HL-60 (cell line): Measurements from ENCODE around the gene LSMEM2.

Experiments used
- DNase-seq, 2 experiments: peaks; one replicate each; pipeline ENCODE4 v3.0.0-alpha.2; 2010 to 2020; ENCODE audit warnings: low read depth in 1 of 2, low spot score in 1 of 2
- H3K27ac ChIP-seq: fragments of 250-450 bp; sonication (Bioruptor Pico); replicated peaks from 2 replicates; pipeline ENCODE4 v1.5.1; 2020; ENCODE audit warnings: mild to moderate bottlenecking, moderate library complexity
- H3K27me3 ChIP-seq: fragments of 250-450 bp; sonication (Bioruptor Pico); 2 replicates; pipeline ENCODE4 v1.5.1; 2021; ENCODE audit warnings: mild to moderate bottlenecking, moderate library complexity; ENCODE audit not compliant: insufficient read depth, poor library complexity, severe bottlenecking
- H3K4me3 ChIP-seq: replicated peaks from 2 replicates; pipeline ENCODE4 v1.5.1; 2011; ENCODE audit warnings: mild to moderate bottlenecking, control low read depth, low read length; ENCODE audit not compliant: insufficient read depth
- CTCF ChIP-seq: IDR thresholded peaks from one replicate; pipeline ENCODE4 v1.5.1; 2011; ENCODE audit warnings: low read length, control low read depth, inconsistent platforms; ENCODE audit not compliant: insufficient read depth
- GABPA ChIP-seq: IDR thresholded peaks from 2 replicates; pipeline ENCODE4 v1.6.1; 2012; ENCODE audit warnings: low read depth
- POLR2AphosphoS5 ChIP-seq: IDR thresholded peaks from 2 replicates; pipeline ENCODE4 v1.6.1; 2012; ENCODE audit warnings: low read depth
- REST ChIP-seq: IDR thresholded peaks from 2 replicates; pipeline ENCODE4 v1.6.1; 2012; ENCODE audit warnings: low read depth; ENCODE audit not compliant: insufficient replicate concordance
- SPI1 ChIP-seq: IDR thresholded peaks from 2 replicates; pipeline ENCODE4 v1.6.1; 2012; ENCODE audit warnings: low read depth, mild to moderate bottlenecking, borderline replicate concordance

The LSMEM2 gene

DNA sequence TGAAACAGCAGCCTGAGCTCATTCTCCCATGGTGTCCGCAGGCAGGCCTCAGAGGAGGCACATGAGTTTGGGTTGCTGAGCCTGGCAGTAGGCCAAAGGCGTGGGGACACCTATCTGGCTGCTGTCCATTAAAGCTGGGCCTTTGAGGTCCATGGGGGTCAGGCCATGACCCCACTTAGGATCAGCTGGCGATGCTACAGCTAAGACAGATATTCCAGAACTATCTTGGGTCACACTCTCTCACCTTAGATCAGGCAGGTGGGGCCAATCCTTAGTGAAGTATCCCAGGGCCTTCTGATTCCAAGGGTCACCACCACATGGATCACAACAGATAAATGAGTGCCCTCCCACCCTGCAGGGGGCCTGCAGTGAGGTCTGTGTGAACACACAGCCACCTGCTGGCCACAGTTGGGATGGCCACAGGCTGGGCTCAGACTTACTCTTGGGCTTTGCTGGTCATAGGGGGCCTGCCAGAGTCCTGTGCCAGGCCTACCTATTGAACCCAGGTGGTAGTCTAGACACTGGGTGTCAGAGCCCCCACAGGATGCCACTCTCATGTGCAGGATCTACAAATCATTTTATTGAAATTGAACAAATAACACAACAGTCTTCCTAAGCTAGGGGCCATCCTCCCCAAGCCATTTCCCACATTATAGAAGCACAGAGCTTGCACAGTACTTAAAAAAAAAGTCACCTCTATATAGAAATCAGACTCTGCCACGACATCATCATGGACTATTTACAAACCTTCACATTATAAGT is 45.6 kb downstream of the LSMEM2 start:
- H3K27ac ChIP-seq, result peak overlapping the region; percentile 100
- peak in 1 of 2 experiments; percentile 68 for DNase-seq
- peak; percentile 89 for TF ChIP-seq CTCF
- TF ChIP-seq REST, result no peak
- no peak for TF ChIP-seq SPI1
- no peak for TF ChIP-seq GABPA
- no peak for TF ChIP-seq POLR2AphosphoS5
- no peak overlapping the region for H3K4me3 ChIP-seq
- no peaks in the 10 kb centered on the region for H3K27me3 ChIP-seq

DNA sequence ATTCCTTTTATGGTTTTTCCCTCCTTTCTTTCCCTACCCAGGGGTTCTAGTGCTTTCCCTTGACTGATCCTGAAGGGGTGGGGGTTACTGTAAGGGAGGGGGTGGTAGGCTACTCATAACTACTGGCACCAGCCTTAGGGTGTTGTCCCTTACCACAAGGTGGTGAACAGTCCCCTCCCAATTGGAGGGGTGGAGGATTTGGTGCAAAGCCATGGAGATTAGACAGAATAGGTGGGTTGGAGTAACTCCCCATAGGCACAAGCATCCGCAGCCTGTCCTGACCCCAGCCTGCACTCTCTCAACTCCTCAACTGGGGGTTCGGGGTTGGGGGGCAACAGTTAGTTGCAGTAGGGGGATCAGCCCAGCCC is 46.2 kb downstream of the LSMEM2 start:
- Histone ChIP-seq H3K27ac (peak overlapping the region; percentile 50), H3K4me3 (no peak overlapping the region), H3K27me3 (no peaks in the 10 kb centered on the region)
- no peak for TF ChIP-seq REST
- TF ChIP-seq SPI1, result no peak
- no peak for TF ChIP-seq GABPA
- TF ChIP-seq POLR2AphosphoS5, result no peak
- TF ChIP-seq CTCF, result no peak
- DNase-seq, result no peak

GRCh38 chr3:50325497-50326181 is 46.8 kb downstream of the LSMEM2 start:
- no peak for TF ChIP-seq POLR2AphosphoS5
- peak; percentile 88 for TF ChIP-seq SPI1
- no peak for TF ChIP-seq REST
- no peak for TF ChIP-seq CTCF
- Histone ChIP-seq H3K4me3 (no peak overlapping the region), H3K27me3 (no peaks in the 10 kb centered on the region), H3K27ac (peak overlapping the region; percentile 50)
- peak in 1 of 2 experiments; percentile 64 for DNase-seq
